Measurements from ENCODE around the gene ZNF587. TPM values are rescaled to one million over a fixed set of nuclear protein-coding genes. Genes with fewer than 3 reads are reported as not detected.
"Not testable (repeated sequence)": the region's sequence is repeated elsewhere in the genome, so short reads cannot be mapped to it uniquely, and the experiment has no call there.

Gene ZNF587
- 34.5 TPM for total RNA-seq

DNA sequence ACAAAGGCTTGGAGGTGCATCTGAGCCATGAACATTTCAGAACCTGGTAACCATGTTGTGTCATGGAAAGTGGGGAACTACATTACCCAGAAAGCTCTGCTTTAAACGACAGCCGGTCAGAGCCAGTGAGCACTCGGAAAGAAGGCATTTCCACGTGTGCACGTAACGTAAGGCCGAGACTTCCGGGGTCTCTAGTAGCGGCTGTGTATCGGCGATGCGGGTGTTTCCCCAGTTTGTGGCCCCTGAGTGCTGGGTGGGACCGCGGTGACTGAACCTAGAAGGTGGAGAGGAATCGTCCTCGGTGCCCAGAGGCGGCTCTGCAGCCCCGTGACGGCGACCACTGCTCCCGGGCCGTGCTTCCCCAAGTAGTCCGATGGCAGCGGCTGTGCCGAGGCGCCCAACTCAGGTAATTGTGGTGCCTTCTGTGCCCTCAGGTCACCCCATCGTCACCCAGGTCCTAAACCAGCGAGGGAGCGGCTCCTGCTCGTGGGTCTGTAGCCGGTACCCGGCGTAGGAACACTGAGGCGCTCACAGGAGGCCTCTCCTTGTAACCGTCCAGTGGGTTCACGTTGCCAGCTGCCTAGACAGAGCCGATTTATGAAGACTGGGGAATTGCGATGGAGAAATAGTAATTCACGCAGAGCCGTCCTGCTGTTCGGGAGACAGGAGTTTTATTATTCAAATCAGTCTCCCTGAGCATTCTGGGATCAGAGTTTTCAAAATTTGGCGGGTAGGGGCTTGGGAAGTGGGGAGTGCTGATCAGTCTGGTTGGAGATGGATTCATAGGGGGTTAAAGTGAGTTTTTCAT lies at the start of gene ZNF587:
TSS of gene ZNF587 (plus strand) at position 194 of the 808 bp plus-strand sequence. CDS start at position 374, 180 bp downstream.
- DNase-seq: peak; percentile 75

GRCh38 chr19:57800696-57801095 lies 49.0 kb upstream of the ZNF587 start:
- DNase-seq: no peak

DNA sequence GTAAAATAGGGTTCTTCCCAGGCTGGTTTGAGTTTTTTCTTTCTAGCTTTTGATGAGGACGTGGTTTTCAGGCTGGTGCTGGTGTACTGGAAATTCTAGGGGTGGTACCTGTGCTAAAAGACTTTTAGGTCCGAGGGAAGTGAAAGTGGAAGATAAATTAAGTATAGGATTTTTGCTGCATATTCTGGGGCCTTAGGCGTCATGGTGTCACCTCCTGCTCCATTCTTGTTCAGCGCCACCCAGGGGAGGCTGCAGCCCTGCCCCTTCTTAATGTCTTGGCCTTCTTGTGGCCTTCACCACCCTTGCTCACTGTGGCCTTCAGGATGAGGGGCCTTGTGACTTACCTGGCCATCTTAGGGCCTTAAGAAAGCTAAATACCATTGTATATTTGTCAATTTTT lies 47.4 kb upstream of the ZNF587 start:
- DNase-seq: no peak

DNA sequence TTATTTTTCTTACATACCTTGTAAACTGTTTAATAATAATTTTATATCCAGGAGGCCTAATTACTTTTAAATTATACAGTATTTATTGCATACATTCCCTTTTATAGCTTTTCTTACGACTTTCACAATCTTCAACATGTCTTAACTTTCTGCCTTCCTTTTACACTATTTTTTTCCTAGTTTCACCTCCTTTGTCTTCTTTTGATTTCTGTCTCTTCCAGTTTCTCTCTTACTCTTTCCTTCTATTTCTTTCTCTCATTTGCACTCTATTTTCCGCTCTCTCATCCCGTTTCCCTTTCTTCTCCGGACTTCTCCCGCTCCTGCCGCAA lies 46.4 kb upstream of the ZNF587 start:
- no peak for DNase-seq

- no peak for DNase-seq
These were observed 45.9 kb upstream of the ZNF587 start for GRCh38 chr19:57803594-57804325.

DNA sequence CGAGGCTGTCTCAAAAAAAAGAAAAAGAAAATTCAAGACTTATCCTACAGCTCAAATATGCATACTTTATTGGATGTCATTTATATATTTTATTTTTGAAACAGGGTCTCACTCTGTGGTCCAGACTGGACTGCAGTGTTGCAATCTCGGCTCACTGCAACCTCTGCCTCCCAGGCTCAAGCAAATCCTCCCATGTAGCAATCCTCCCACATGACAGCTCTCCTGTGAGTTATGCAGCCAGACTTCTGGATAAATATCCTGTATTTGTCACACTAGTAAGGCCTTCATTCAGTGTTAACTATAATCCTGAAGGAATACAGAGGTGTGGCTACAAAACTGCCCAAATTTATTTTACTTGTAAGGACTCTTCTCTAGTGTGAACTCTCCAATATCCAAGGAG lies 42.1 kb upstream of the ZNF587 start:
- no peak for DNase-seq

DNA sequence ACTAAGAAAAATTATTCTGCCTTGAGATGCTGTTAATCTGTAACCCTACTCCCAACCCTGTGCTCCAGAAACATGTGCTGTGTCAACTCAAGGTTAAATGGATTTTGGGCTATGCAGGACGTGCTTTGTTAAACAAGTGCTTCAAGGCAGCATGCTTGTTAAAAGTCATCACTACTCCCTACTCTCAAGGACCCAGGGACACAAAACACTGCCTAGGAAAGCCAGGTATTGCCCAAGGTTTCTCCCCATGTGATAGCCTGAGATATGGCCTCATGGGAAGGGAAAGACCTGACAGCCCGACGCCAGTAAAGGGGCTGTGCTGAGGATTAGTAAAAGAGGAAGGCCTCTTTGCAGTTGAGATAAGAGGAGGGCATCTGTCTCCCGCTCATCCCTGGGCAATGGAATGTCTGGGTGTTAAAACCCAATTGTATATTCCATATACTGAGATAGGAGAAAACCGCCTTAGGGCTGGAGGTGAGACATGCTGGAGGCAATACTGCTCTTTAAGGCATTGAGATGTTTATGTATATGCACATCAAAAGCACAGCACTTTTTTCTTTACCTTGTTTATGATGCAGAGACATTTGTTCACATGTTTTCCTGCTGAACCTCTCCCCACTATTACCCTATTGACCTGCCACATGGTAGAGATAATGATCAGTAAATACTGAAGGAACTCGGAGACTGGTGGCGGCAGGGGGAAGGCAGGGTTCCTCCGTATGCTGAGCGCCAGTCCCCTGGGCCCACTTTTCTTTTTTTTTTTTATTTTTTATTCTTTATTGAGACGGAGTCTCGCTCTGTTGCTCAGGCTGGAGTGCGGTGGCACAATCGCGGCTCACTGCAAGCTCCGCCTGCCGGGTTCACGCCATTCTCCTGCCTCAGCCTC lies 39.0 kb upstream of the ZNF587 start:
- DNase-seq: not testable (repeated sequence)

DNA sequence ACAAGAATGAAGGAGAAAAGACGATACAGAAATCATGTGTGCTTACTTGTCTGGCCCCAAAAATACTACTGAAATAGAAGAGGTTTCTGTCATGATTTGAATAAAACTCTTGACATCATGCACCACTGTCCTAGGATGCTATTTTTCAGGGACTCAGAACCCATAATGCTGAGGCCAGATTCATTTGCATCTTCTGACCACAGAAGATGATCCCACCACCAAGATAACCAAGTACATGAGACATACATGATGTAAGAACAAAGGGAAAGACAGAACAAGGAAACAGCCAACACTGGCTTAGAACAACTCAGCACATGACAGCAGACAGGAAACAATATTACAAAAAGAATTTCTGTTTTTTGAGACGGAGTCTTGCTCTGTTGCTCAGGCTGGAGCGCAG lies 37.4 kb upstream of the ZNF587 start:
- no peak for DNase-seq

GRCh38 chr19:57812975-57813820 lies 36.5 kb upstream of the ZNF587 start:
- not testable (repeated sequence) for DNase-seq

DNA sequence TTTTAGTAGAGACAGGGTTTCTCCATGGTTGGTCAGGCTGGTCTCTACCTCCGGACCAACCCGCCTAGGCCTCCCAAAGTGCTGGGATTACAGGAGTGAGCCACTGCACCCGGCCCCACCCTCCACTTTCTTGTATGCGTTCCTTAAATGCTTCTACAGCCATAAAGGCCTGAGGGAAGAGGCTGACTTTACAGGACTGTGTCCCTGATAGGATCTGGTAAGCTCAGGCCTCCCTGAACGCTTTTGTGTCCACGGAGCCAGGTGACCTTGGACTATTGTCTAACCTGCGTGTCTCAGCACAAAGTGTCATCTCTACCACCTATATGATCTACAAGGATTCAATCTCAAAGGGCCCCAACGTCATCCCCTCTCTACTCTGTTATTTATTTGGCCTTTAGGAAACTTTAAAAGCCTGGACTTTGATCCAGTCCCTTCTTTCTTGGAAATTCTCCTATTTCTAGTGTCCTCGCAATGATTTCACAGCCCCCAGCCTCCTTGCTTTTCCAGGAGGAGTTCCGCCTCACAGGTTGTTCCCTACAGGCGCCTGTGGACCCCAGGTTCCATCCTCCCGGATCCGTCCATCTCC lies 35.6 kb upstream of the ZNF587 start:
- no peak for DNase-seq

DNA sequence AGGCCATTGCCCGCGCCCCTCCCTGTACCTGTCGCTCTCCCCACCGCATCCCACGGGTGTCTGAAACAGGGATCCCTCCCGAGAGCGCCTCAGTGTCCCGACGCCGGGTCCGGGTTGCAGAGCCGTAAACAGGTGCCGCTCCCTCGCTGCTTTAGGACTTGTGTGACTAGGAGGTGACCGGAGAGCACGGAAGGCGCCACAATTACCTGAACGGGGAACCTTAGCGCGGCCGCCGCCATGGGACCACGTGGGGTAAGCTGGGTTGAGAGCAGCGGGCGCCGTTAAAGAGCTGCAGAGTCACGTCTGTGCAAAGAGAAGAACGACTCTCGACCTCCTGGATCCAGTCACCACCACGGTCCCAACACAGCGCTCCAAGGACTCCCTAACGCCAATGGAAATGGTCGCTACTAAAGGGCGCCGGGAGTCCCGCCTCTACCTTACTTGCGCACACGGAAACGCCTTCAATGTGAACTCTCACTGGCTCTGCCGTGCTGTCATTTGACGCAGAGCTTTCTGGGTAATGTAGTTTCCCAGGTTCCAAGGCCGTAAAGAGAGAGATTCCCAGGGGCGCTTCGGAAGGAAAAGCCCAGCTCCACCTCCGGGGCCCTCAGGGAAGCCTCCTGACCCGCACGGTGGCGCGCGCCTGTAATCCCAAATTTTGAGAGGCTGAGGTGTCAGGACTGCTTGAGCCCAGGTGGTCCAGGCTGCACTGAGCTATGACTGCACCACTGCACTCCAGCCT lies 35.0 kb upstream of the ZNF587 start, which contains the start of gene ZNF552:
TSS of gene ZNF552 (minus strand) at position 409 of the 742 bp plus-strand sequence. CDS start at position 239, 170 bp downstream.
- DNase-seq: peak; percentile 81

DNA sequence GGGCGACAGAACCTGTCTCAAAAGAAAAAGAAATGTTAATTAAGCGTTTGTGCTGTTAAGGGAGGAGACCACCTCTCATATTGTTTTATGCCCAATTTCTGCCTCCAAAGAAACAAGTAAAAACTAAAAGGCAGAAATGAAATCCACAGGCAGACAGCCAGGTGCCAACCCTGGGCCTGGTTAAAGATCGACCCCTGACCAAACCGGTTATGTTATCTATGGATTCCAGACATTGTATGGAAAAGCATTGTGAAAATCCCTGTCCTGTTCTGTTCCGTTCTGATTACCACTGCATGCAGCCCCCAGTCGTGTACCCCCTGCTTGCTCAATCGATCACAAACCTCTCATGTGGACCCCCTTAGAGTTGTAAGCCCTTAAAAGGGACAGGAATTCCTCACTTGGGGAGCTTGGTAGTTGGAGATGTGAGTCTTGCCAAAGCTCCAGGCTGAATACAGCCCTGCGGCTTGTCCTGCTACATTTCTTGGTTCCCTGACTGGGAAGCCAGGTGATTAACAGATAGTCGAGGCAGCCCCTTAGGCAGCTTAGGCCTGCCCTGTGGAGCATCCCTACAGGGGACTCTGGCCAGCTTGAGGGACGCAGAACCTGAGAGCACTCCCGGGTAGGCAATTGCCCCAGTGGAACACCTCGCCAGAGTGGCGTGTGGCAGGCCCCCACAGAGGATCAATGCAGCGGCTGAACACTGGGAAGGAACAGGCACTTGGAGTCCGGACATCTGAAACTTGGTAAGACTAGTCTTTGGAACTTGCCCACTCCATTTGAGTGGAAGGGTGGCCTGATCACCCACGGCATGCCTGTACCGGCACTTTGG lies 34.2 kb upstream of the ZNF587 start:
- DNase-seq: no peak

DNA sequence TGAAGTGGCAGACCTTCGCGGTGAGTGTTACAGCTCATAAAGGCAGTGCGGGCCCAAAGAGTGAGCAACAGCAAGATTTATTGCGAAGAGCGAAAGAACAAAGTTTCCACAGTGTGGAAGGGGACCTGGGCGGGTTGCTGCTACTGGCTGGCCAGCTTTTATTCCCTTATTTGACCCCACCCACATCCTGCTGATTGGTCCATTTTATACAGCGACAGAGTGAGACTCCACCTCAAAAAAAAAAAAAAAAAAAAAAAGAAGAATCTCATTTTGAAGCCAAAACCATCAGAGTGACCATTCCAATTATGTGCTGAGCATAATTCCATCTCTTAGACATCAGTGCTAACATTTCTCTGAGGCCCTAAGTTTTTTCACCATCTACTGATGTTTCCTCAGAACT lies 33.0 kb upstream of the ZNF587 start:
- no peak for DNase-seq

GRCh38 chr19:57817976-57818375 lies 31.7 kb upstream of the ZNF587 start:
- DNase-seq: no peak

GRCh38 chr19:57818378-57818777 lies 31.3 kb upstream of the ZNF587 start:
- DNase-seq: no peak

DNA sequence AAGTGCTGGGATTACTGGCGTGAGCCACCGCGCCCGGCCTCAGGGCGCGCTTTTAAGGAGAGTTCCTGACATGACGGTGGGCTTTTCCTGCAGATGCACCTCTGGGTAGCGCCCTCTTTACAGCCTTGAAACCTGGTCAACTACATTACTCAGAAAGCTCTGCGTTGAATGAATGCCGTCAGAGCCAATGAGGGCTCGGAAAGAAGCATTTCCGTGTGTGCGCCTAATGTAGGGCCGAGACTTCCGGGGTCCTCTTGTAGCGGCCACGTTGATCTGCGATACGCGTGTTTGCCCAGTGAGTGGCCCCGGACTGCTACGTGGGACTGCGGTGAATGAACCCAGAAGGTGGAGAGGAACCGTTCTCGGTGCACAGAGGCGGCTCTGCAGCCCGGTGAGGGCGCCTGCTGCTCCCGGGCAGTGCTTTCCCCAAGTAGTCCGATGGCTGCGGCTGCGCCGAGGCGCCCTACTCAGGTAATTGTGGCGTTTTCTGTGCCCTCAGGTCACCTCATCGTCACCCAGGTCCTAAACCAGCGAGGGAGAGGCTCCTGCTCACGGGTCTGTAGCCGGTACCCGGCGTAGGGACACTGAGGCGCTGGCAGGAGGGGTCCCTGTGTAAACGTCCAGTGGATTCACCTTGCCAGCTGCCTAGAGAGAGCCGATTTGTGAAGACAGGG lies 30.0 kb upstream of the ZNF587 start:
- peak; percentile 83 for DNase-seq

DNA sequence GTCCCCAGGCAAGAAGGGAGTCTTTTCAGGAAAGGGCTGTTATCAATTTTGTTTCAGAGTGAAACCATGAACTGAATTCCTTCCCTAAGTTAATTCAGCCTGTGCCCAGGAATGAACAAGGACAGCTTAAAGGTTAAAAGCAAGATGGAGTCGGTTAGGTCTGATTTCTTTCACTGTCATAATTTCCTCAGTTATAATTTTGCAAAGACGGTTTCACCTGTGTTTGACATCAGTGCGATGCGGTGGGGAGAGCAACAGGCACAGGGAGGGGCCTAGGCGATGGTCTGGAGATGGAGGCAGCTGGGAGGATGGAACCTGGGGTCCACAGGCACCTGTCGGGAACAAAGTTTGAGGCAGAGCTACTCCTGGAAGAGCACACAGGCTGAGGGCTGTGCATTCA lies 29.1 kb upstream of the ZNF587 start:
- no peak for DNase-seq

DNA sequence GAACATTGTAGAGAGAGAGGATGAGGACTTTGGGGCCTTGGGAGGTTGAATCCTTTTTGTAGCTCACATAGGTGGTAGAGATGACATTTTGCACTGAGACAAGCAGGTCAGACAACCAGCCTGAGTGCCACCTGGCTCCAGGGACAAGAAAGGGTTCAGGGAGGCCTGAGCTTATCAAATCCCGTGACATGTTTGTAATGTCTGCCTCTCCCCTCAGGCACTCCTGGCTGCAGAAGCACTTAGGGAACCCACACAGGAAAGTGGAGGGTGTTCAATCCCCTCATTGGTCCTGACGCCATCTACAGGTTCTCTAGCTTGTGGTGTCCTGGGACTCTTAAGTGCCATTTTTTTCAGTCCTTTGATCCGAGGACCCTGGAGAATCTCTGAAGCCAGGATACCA lies 28.6 kb upstream of the ZNF587 start:
- not testable (repeated sequence) for DNase-seq

GRCh38 chr19:57821501-57821900 lies 28.2 kb upstream of the ZNF587 start:
- not testable (repeated sequence) for DNase-seq

Data from occipital lobe (tissue), 2 donors.